ENCODE results near the gene LMOD2.

- TF ChIP-seq EP300 (IDR thresholded peaks at IDR 0.05) (no peak), POLR2A (IDR thresholded peaks at IDR 0.05) (no peak), CTCF (IDR thresholded peaks at IDR 0.05) (no peak)
Measured at GRCh38 chr7:123692471-123692877, 36.8 kb downstream of the LMOD2 start.
